Measurements from ENCODE around the gene GLIS1. TPM values are rescaled to one million over a fixed set of nuclear protein-coding genes. Genes with fewer than 3 reads are reported as not detected.

GLIS1 gene
- total RNA-seq, 2 experiments from 2014 or later, result not detected

GRCh38 chr1:53539226-53539625, 199.7 kb downstream of the GLIS1 start:
- Mint-ChIP-seq H3K36me3 (no peaks in the 10 kb centered on the region), H3K4me3 (no peak overlapping the region), H3K27ac (peak overlapping the region; percentile 42), H3K4me1 (no peaks in the 10 kb centered on the region), H3K27me3 (no peaks in the 10 kb centered on the region), H3K9me3 (no peaks in the 10 kb centered on the region)
- DNase-seq (no peak), ATAC-seq (ENCODE audit: low read depth) (no peak)
- POLR2A ChIA-PET, result no interaction called here

- POLR2A ChIA-PET, result no interaction called here
- no peaks in the 10 kb centered on the region for H3K27me3 Mint-ChIP-seq
These were observed 202.4 kb downstream of the GLIS1 start for GRCh38 chr1:53536606-53537005.

GRCh38 chr1:53535846-53536245, 203.1 kb downstream of the GLIS1 start:
- Mint-ChIP-seq H3K4me1 (no peaks in the 10 kb centered on the region), H3K36me3 (no peaks in the 10 kb centered on the region), H3K27me3 (no peaks in the 10 kb centered on the region), H3K4me3 (no peak overlapping the region), H3K9me3 (no peaks in the 10 kb centered on the region), H3K27ac (no peak overlapping the region)
- POLR2A ChIA-PET, result no interaction called here
- ATAC-seq (ENCODE audit: low read depth) (no peak), DNase-seq (no peak)

More at GRCh38 chr1:53536606-53537005, 202.4 kb downstream of the GLIS1 start:
- H3K9me3 Mint-ChIP-seq, result no peaks in the 10 kb centered on the region
- H3K4me3 Mint-ChIP-seq, result no peak overlapping the region
- ATAC-seq (ENCODE audit: low read depth) (no peak), DNase-seq (no peak)
- no peaks in the 10 kb centered on the region for H3K4me1 Mint-ChIP-seq
- no peak overlapping the region for H3K27ac Mint-ChIP-seq
- no peaks in the 10 kb centered on the region for H3K36me3 Mint-ChIP-seq

- Mint-ChIP-seq H3K36me3 (no peaks in the 10 kb centered on the region), H3K4me1 (no peaks in the 10 kb centered on the region), H3K27ac (no peak overlapping the region), H3K4me3 (no peak overlapping the region), H3K9me3 (no peaks in the 10 kb centered on the region), H3K27me3 (no peaks in the 10 kb centered on the region)
- POLR2A ChIA-PET, result no interaction called here
- no peak for ATAC-seq (ENCODE audit: low read depth)
- no peak for DNase-seq
These were observed 203.7 kb downstream of the GLIS1 start for GRCh38 chr1:53535226-53535625.

GRCh38 chr1:53532912-53533311, 206.1 kb downstream of the GLIS1 start:
- DNase-seq, result no peak
- Mint-ChIP-seq H3K4me3 (no peak overlapping the region), H3K27me3 (no peaks in the 10 kb centered on the region), H3K4me1 (no peaks in the 10 kb centered on the region), H3K36me3 (no peaks in the 10 kb centered on the region), H3K9me3 (no peaks in the 10 kb centered on the region), H3K27ac (no peak overlapping the region)
- no peak for ATAC-seq (ENCODE audit: low read depth)
- POLR2A ChIA-PET, result no interaction called here

GRCh38 chr1:53532377-53532776, 206.6 kb downstream of the GLIS1 start:
- Mint-ChIP-seq H3K4me3 (no peak overlapping the region), H3K36me3 (no peaks in the 10 kb centered on the region), H3K9me3 (no peaks in the 10 kb centered on the region), H3K4me1 (no peaks in the 10 kb centered on the region), H3K27me3 (no peaks in the 10 kb centered on the region), H3K27ac (no peak overlapping the region)
- POLR2A ChIA-PET, result no interaction called here
- DNase-seq (no peak), ATAC-seq (ENCODE audit: low read depth) (no peak)

GRCh38 chr1:53530550-53530949, 208.4 kb downstream of the GLIS1 start:
- no peak overlapping the region for H3K27ac Mint-ChIP-seq

GRCh38 chr1:53529555-53529954, 209.4 kb downstream of the GLIS1 start:
- no peaks in the 10 kb centered on the region for H3K27me3 Mint-ChIP-seq
- H3K4me1 Mint-ChIP-seq, result no peaks in the 10 kb centered on the region
- POLR2A ChIA-PET, result no interaction called here
- ATAC-seq (ENCODE audit: low read depth), result no peak
- no peak for DNase-seq
- no peaks in the 10 kb centered on the region for H3K9me3 Mint-ChIP-seq
- no peak overlapping the region for H3K4me3 Mint-ChIP-seq
- H3K36me3 Mint-ChIP-seq, result no peaks in the 10 kb centered on the region
- H3K27ac Mint-ChIP-seq, result no peak overlapping the region

More at GRCh38 chr1:53530550-53530949, 208.4 kb downstream of the GLIS1 start:
- H3K4me3 Mint-ChIP-seq, result no peak overlapping the region
- DNase-seq, result no peak
- no peaks in the 10 kb centered on the region for H3K4me1 Mint-ChIP-seq
- no peaks in the 10 kb centered on the region for H3K36me3 Mint-ChIP-seq
- POLR2A ChIA-PET, result no interaction called here
- H3K27me3 Mint-ChIP-seq, result no peaks in the 10 kb centered on the region
- no peak for ATAC-seq (ENCODE audit: low read depth)
- H3K9me3 Mint-ChIP-seq, result no peaks in the 10 kb centered on the region

- DNase-seq (no peak), ATAC-seq (ENCODE audit: low read depth) (no peak)
- Mint-ChIP-seq H3K4me3 (no peak overlapping the region), H3K27ac (no peak overlapping the region), H3K27me3 (no peaks in the 10 kb centered on the region), H3K9me3 (no peaks in the 10 kb centered on the region), H3K4me1 (no peaks in the 10 kb centered on the region), H3K36me3 (no peaks in the 10 kb centered on the region)
- POLR2A ChIA-PET, result no interaction called here
These were observed 211.6 kb downstream of the GLIS1 start for GRCh38 chr1:53527368-53527767.

GRCh38 chr1:53526451-53527101, 212.4 kb downstream of the GLIS1 start:
- no peak overlapping the region for H3K4me3 Mint-ChIP-seq
- ATAC-seq (ENCODE audit: low read depth) (no peak), DNase-seq (no peak)
- H3K4me1 Mint-ChIP-seq, result no peaks in the 10 kb centered on the region
- H3K9me3 Mint-ChIP-seq, result no peaks in the 10 kb centered on the region
- H3K27me3 Mint-ChIP-seq, result no peaks in the 10 kb centered on the region
- no peaks in the 10 kb centered on the region for H3K36me3 Mint-ChIP-seq
- H3K27ac Mint-ChIP-seq, result no peak overlapping the region
- POLR2A ChIA-PET, result no interaction called here

GRCh38 chr1:53525595-53525994, 213.4 kb downstream of the GLIS1 start:
- Mint-ChIP-seq H3K27ac (peak overlapping the region; percentile 21), H3K27me3 (no peaks in the 10 kb centered on the region), H3K4me1 (no peaks in the 10 kb centered on the region), H3K9me3 (no peaks in the 10 kb centered on the region), H3K36me3 (no peaks in the 10 kb centered on the region), H3K4me3 (no peak overlapping the region)
- ATAC-seq (ENCODE audit: low read depth), result no peak
- DNase-seq, result no peak
- POLR2A ChIA-PET, result no interaction called here

GRCh38 chr1:53524428-53525375, 214.3 kb downstream of the GLIS1 start:
- DNase-seq, result no peak
- POLR2A ChIA-PET, result no interaction called here
- H3K36me3 Mint-ChIP-seq, result no peaks in the 10 kb centered on the region
- H3K4me1 Mint-ChIP-seq, result no peaks in the 10 kb centered on the region
- H3K27ac Mint-ChIP-seq, result no peak overlapping the region
- H3K9me3 Mint-ChIP-seq, result no peaks in the 10 kb centered on the region
- no peak overlapping the region for H3K4me3 Mint-ChIP-seq
- no peak for ATAC-seq (ENCODE audit: low read depth)
- no peaks in the 10 kb centered on the region for H3K27me3 Mint-ChIP-seq

- Mint-ChIP-seq H3K27me3 (no peaks in the 10 kb centered on the region), H3K4me1 (no peaks in the 10 kb centered on the region), H3K27ac (no peak overlapping the region), H3K36me3 (no peaks in the 10 kb centered on the region), H3K4me3 (no peak overlapping the region), H3K9me3 (no peaks in the 10 kb centered on the region)
- ATAC-seq (ENCODE audit: low read depth) (no peak), DNase-seq (no peak)
- POLR2A ChIA-PET, result no interaction called here
These were observed 216.9 kb downstream of the GLIS1 start for GRCh38 chr1:53521924-53522552.

- ATAC-seq (ENCODE audit: low read depth), result no peak
- no peaks in the 10 kb centered on the region for H3K36me3 Mint-ChIP-seq
- H3K9me3 Mint-ChIP-seq, result no peaks in the 10 kb centered on the region
- DNase-seq, result no peak
- no peaks in the 10 kb centered on the region for H3K27me3 Mint-ChIP-seq
- H3K4me1 Mint-ChIP-seq, result no peaks in the 10 kb centered on the region
- no peak overlapping the region for H3K27ac Mint-ChIP-seq
- H3K4me3 Mint-ChIP-seq, result no peak overlapping the region
- POLR2A ChIA-PET, result no interaction called here
These were observed 218.5 kb downstream of the GLIS1 start for GRCh38 chr1:53520481-53520880.
